ENCODE data around the gene LIN37.

LIN37 gene

GRCh38 chr19:35797663-35798062 is 49.3 kb downstream of the LIN37 start:
- no peak overlapping the region for H3K4me3 ChIP-seq (ENCODE audit: low read depth, low read length)
- TF ChIP-seq CTCF (IDR thresholded peaks at IDR 0.05; ENCODE audit: low read depth, low read length), result no peak

DNA sequence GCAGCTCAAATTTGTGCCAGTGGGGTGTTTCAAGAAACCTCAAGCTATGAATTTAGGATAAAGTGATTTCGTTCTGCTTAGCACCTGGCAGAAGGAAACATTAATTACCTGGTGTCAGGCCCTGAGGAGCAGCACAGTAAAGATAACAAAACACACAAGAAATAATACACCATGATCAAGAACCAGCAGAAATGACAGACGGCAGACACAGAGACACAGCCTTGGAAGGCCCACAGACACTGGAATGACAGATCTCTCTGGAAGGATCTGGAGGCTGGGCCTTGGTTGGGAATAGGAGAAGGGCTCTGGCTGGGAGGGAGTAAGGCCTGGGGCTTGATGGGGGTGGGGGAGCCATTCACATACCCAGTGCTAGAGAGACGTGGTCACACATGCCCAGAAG is 53.5 kb downstream of the LIN37 start:
- H3K4me3 ChIP-seq (ENCODE audit: low read depth, low read length), result no peak overlapping the region
- TF ChIP-seq CTCF (IDR thresholded peaks at IDR 0.05; ENCODE audit: low read depth, low read length), result no peak

Measured in WI38 (cell line).